ENCODE results near the gene DLGAP1.

- TF ChIP-seq POLR2A (IDR thresholded peaks at IDR 0.05; ENCODE audit: low read length) (no peak), GATA1 (IDR thresholded peaks at IDR 0.05; ENCODE audit: low read depth, low read length) (no peak)
Measured at GRCh38 chr18:4309227-4309626, 145.9 kb downstream of the DLGAP1 start.

Data from erythroblast (primary cell).